Keratinocyte (primary cell): Measurements from ENCODE around the gene FEM1A.

Source experiments
- EZH2 ChIP-seq: IDR thresholded peaks from one replicate; pipeline ENCODE4 v1.6.1; 2012; ENCODE audit warnings: inconsistent platforms, mild to moderate bottlenecking, low read length, moderate library complexity
- TF ChIP-seq, protein P1 (sequence below), 3 experiments: IDR thresholded peaks in 1 of 3; conservative IDR thresholded peaks in 1 of 3; optimal IDR thresholded peaks in 1 of 3; 2 replicates in 2 of 3; 3 replicates in 1 of 3; pipeline versions ENCODE3 to v1.5.1; 2011; ENCODE audit warnings: low read length in 3 of 3, mild to moderate bottlenecking in 3 of 3, moderate library complexity in 2 of 3, control low read depth in 1 of 3, inconsistent platforms in 1 of 3; ENCODE audit not compliant: insufficient read depth in 2 of 3; ENCODE audit errors: extremely low read depth in 1 of 3

DNA sequence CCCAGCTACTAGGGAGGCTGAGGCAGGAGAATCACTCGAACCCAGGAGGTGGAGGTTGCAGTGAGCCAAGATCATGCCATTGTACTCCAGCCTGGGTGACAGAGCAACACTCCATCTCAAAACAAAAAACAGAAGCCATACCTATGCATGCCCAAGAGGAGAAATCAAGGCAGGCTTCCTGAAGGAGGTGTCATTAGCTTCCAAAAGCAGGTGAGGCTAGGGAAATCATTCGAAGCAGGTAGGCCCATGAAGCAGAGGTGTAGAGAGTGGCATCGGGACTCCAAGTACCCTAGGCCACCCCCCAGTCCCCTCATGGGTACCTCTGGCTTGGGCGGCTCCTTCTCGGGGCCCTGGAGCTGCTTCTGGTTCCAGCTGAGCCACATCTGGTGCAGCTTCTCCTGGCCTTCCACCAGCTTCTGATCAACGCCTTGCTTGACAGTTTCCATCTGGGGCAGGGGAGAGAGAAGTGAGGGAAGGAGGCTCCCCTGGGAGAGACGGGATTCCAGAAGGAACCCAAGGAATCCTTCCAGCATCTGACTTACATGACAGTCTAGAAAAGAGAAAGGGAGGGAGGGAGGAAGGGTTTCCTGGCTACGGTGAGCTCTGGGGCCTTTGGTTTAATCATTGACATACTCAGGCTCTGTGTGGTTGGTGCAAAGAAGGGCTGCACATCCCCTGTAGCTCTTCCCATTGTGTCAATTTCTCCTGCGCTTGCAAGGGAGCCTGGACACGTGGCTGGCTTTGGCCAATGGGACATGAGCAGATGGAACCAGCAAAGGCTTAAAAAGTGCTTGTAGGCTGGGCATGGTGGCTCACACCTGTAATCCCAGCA is 53.0 kb downstream of the FEM1A start:
- TF ChIP-seq, protein P1, sequence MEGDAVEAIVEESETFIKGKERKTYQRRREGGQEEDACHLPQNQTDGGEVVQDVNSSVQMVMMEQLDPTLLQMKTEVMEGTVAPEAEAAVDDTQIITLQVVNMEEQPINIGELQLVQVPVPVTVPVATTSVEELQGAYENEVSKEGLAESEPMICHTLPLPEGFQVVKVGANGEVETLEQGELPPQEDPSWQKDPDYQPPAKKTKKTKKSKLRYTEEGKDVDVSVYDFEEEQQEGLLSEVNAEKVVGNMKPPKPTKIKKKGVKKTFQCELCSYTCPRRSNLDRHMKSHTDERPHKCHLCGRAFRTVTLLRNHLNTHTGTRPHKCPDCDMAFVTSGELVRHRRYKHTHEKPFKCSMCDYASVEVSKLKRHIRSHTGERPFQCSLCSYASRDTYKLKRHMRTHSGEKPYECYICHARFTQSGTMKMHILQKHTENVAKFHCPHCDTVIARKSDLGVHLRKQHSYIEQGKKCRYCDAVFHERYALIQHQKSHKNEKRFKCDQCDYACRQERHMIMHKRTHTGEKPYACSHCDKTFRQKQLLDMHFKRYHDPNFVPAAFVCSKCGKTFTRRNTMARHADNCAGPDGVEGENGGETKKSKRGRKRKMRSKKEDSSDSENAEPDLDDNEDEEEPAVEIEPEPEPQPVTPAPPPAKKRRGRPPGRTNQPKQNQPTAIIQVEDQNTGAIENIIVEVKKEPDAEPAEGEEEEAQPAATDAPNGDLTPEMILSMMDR (optimal IDR thresholded peaks at IDR 0.05 in 1 of 3, IDR thresholded peaks at IDR 0.05 in 1 of 3, conservative IDR thresholded peaks at IDR 0.05 in 1 of 3; ENCODE audit: extremely low read depth in 1 of 3, insufficient read depth in 2 of 3, low read length in 3 of 3): no peak
- no peak for TF ChIP-seq EZH2
